Liver (tissue), 3 donors: ENCODE results near the gene AAGAB.

Experiments used
- ATF3 ChIP-seq: IDR thresholded peaks from 2 replicates; pipeline ENCODE4 v1.6.1; 2016; ENCODE audit warnings: antibody characterized with exemption
- CTCF ChIP-seq: fragments of 150-350 bp; IDR thresholded peaks from 2 replicates; pipeline ENCODE4 v1.5.1; 2017; ENCODE audit warnings: improper control_type of control experiment, low read depth, low read length; ENCODE audit not compliant: missing input control
- EGR1 ChIP-seq, 2 donors: IDR thresholded peaks; 2 replicates each; pipeline ENCODE4 v1.6.1; 2016 to 2018; ENCODE audit warnings: antibody characterized with exemption in 2 of 2, low read depth in 2 of 2
- GABPA ChIP-seq, 2 donors: IDR thresholded peaks in 1 of 2; conservative IDR thresholded peaks in 1 of 2; 2 replicates each; pipeline ENCODE4 v1.6.1; 2016; ENCODE audit warnings: antibody characterized with exemption in 2 of 2, mild to moderate bottlenecking in 1 of 2, moderate library complexity in 1 of 2
- MAX ChIP-seq: IDR thresholded peaks from 2 replicates; pipeline ENCODE4 v1.6.1; 2016; ENCODE audit warnings: antibody characterized with exemption
- RAD21 ChIP-seq, 2 donors: IDR thresholded peaks; 2 replicates each; pipeline ENCODE4 v1.6.1; 2016; ENCODE audit warnings: antibody characterized with exemption in 2 of 2, mild to moderate bottlenecking in 2 of 2
- REST ChIP-seq: IDR thresholded peaks from 2 replicates; pipeline ENCODE4 v1.6.1; 2016; ENCODE audit warnings: antibody characterized with exemption, mild to moderate bottlenecking
- SP1 ChIP-seq: IDR thresholded peaks from 2 replicates; pipeline ENCODE4 v1.6.1; 2018; ENCODE audit warnings: antibody characterized with exemption, mild to moderate bottlenecking
- donor health status: healthy.
- donor health status: healthy.

GRCh38 chr15:67227846-67228245 is 26.6 kb downstream of the AAGAB start:
- TF ChIP-seq CTCF = no peak
- TF ChIP-seq REST = no peak
- TF ChIP-seq RAD21 (IDR thresholded peaks at IDR 0.05) = no peak
- no peak for TF ChIP-seq SP1
- no peak for TF ChIP-seq EGR1 (IDR thresholded peaks at IDR 0.05; ENCODE audit: low read depth in 2 of 2)
- no peak for TF ChIP-seq ATF3
- TF ChIP-seq MAX = no peak
- TF ChIP-seq GABPA (IDR thresholded peaks at IDR 0.05 in 1 of 2, conservative IDR thresholded peaks at IDR 0.05 in 1 of 2) = no peak
